ENCODE results near the gene LHPP. TPM values are rescaled to one million over a fixed set of nuclear protein-coding genes. Genes with fewer than 3 reads are reported as not detected.

The LHPP gene
- total RNA-seq, 1 donor from 2014 or later = 4.2 TPM

- H3K36me3 Mint-ChIP-seq (ENCODE audit: low read depth, unreplicated experiment) = peaks cover 5% of the 10 kb centered on the region
- TF ChIP-seq CTCF (IDR thresholded peaks at IDR 0.05; ENCODE audit: unreplicated experiment) = no peak
These were observed 163.3 kb downstream of the LHPP start for GRCh38 chr10:124624895-124625294.

GRCh38 chr10:124625831-124626238, 164.2 kb downstream of the LHPP start:
- TF ChIP-seq CTCF (IDR thresholded peaks at IDR 0.05; ENCODE audit: unreplicated experiment) = no peak
- no peak for DNase-seq (ENCODE audit: low spot score)
- Mint-ChIP-seq H3K36me3 (ENCODE audit: low read depth, unreplicated experiment) (peaks cover 5% of the 10 kb centered on the region), H3K27ac (ENCODE audit: unreplicated experiment) (no peak overlapping the region), H3K4me3 (ENCODE audit: unreplicated experiment) (no peak overlapping the region), H3K9me3 (ENCODE audit: unreplicated experiment) (no peaks in the 10 kb centered on the region), H3K4me1 (ENCODE audit: unreplicated experiment) (peaks cover 17% of the 10 kb centered on the region), H3K27me3 (ENCODE audit: unreplicated experiment) (peaks cover 13% of the 10 kb centered on the region)

More at GRCh38 chr10:124624895-124625294, 163.3 kb downstream of the LHPP start:
- Mint-ChIP-seq H3K27ac (ENCODE audit: unreplicated experiment) (no peak overlapping the region), H3K27me3 (ENCODE audit: unreplicated experiment) (peaks cover 13% of the 10 kb centered on the region), H3K4me1 (ENCODE audit: unreplicated experiment) (peaks cover 17% of the 10 kb centered on the region), H3K9me3 (ENCODE audit: unreplicated experiment) (no peaks in the 10 kb centered on the region), H3K4me3 (ENCODE audit: unreplicated experiment) (no peak overlapping the region)
- DNase-seq (ENCODE audit: low spot score) = no peak

- H3K36me3 Mint-ChIP-seq (ENCODE audit: low read depth, unreplicated experiment) = peaks cover 5% of the 10 kb centered on the region
- no peak overlapping the region for H3K4me3 Mint-ChIP-seq (ENCODE audit: unreplicated experiment)
- no peak for DNase-seq (ENCODE audit: low spot score)
- no peaks in the 10 kb centered on the region for H3K9me3 Mint-ChIP-seq (ENCODE audit: unreplicated experiment)
- peaks cover 17% of the 10 kb centered on the region for H3K4me1 Mint-ChIP-seq (ENCODE audit: unreplicated experiment)
- no peak overlapping the region for H3K27ac Mint-ChIP-seq (ENCODE audit: unreplicated experiment)
- peaks cover 13% of the 10 kb centered on the region for H3K27me3 Mint-ChIP-seq (ENCODE audit: unreplicated experiment)
- TF ChIP-seq CTCF (IDR thresholded peaks at IDR 0.05; ENCODE audit: unreplicated experiment) = no peak
These were observed 165.2 kb downstream of the LHPP start for GRCh38 chr10:124626759-124627380.

GRCh38 chr10:124627866-124628675, 166.4 kb downstream of the LHPP start:
- no peak for TF ChIP-seq CTCF (IDR thresholded peaks at IDR 0.05; ENCODE audit: unreplicated experiment)
- Mint-ChIP-seq H3K27me3 (ENCODE audit: unreplicated experiment) (peaks cover 13% of the 10 kb centered on the region), H3K27ac (ENCODE audit: unreplicated experiment) (no peak overlapping the region), H3K4me1 (ENCODE audit: unreplicated experiment) (peaks cover 17% of the 10 kb centered on the region), H3K4me3 (ENCODE audit: unreplicated experiment) (no peak overlapping the region), H3K36me3 (ENCODE audit: low read depth, unreplicated experiment) (peaks cover 5% of the 10 kb centered on the region), H3K9me3 (ENCODE audit: unreplicated experiment) (no peaks in the 10 kb centered on the region)
- no peak for DNase-seq (ENCODE audit: low spot score)

- no peak for TF ChIP-seq CTCF (IDR thresholded peaks at IDR 0.05; ENCODE audit: unreplicated experiment)
- DNase-seq (ENCODE audit: low spot score) = no peak
- Mint-ChIP-seq H3K36me3 (ENCODE audit: low read depth, unreplicated experiment) (peaks cover 4% of the 10 kb centered on the region), H3K4me1 (ENCODE audit: unreplicated experiment) (peaks cover 17% of the 10 kb centered on the region), H3K9me3 (ENCODE audit: unreplicated experiment) (no peaks in the 10 kb centered on the region), H3K4me3 (ENCODE audit: unreplicated experiment) (no peak overlapping the region), H3K27me3 (ENCODE audit: unreplicated experiment) (peaks cover 13% of the 10 kb centered on the region), H3K27ac (ENCODE audit: unreplicated experiment) (no peak overlapping the region)
These were observed 167.0 kb downstream of the LHPP start for GRCh38 chr10:124628676-124629021.

Data from endothelial cell (in vitro differentiated cells).